A549 treated with AZD9567 at 1 μM for 4 hours (cell line): ENCODE data around the gene KRTAP5-3. TPM values are rescaled to one million over a fixed set of nuclear protein-coding genes. Genes with fewer than 3 reads are reported as not detected.

Source experiments
- total RNA-seq: library from RNA; stranded (reverse); fragments of 200-300 nt; extraction: Qiagen RNA extraction; gene quantifications from 5 replicates; pipeline ENCODE4 v1.2.3, GENCODE V29; 2022; ENCODE audit not compliant: insufficient read depth

The KRTAP5-3 gene, protein sequence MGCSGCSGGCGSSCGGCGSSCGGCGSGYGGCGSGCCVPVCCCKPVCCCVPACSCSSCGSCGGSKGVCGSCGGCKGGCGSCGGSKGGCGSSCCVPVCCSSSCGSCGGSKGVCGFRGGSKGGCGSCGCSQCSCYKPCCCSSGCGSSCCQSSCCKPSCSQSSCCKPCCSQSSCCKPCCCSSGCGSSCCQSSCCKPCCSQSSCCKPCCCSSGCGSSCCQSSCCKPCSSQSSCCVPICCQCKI
- total RNA-seq = not detected in 5 replicates

DNA sequence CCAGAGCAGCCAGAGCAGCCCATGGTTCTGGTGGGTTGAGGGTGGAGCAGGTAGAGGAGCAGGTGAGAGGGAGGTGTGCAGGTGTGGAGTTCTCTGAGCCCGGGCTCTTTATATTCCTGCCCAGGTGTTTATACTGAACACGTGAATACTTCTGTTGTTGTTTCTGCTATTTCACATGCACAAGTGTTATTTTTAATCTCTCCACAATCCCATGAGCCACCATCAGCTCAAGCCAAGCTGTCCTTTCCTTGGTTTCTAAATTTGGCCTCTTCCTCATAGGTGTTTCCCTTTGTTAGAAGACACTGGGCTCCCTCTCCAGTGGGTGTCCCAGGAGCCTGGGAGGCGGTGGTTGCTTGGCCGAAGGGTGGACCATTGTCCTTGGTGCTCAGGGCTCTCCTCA is at the start of gene KRTAP5-3:
KRTAP5-3 (minus strand) TSS at position 101 of the 400 bp plus-strand sequence; CDS start at position 23, 78 bp downstream.

DNA sequence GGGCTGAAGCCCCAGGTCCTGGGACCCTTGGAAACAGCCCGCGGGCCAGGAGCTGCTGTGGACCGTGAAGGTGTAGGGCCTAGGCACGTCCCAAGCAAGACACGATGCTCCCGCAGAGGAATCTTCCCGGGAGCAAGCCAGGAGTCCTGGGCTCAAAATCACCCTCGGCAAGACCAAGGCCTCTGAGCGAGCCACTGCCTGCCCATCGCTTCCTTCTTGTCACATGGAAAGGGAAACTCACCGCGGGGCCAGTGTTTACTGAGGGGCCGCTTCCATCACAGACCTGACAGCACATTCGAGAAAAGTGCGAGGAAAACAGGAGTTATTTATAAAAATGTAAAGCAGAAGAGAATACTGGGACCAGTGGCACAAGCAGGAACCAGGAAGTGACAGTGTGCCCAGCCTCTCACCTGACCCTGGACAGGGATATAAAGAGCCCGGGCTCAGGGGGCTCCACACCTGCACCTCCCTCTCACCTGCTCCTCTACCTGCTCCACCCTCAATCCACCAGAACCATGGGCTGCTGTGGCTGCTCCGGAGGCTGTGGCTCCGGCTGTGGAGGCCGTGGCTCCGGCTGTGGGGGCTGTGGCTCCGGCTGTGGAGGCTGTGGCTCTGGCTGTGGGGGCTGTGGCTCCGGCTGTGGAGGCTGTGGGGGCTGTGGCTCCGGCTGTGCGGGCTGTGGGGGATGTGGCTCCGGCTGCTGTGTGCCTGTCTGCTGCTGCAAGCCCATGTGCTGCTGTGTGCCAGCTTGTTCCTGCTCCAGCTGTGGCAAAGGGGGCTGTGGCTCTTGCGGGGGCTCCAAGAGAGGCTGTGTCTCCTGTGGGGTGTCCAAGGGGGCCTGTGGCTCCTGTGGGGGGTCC is 21.3 kb upstream of the KRTAP5-3 start, which contains the start of gene KRTAP5-5:
KRTAP5-5 (plus strand) TSS at position 450 of the 860 bp plus-strand sequence; CDS start at position 516, 66 bp downstream.

DNA sequence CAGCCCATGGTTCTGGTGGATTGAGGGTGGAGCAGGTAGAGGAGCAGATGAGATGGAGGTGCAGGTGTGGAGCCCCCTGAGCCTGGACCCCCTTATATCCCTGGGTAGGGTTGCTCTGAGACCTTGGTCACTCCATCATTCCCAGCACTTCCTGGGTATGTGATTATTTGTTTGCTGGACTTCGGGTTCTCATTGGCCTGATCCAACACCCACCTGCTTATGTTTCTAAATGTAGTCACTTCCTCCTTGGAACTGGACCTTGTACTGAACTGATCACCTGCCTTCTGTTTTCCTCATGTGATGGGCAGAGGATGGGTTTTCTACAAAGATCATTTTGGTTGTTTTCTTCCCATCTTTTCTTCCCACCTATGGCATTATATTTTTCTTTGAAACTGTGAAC is 13.8 kb upstream of the KRTAP5-3 start, which contains the start of gene KRTAP5-4:
KRTAP5-4 (minus strand) TSS at position 53 of the 400 bp plus-strand sequence; CDS start at position 8, 45 bp downstream.

DNA sequence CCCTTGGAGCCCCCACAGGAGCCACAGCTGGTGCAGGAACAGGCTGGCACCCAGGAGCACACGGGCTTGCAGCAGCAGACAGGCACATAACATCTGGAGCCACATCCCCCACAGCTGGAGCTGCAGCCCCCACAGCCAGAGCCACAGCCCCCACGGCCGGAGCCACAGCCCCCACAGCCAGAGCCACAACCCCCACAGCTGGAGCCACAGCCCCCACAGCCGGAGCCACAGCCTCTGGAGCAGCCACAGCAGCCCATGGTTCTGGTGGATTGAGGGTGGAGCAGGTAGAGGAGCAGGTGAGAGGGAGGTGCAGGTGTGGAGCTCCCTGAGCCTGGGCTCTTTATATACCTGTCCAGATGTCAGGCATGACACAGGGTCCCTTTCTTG is 10.3 kb downstream of the KRTAP5-3 start, which contains the start of gene KRTAP5-2:
KRTAP5-2 (minus strand) TSS at position 301 of the 387 bp plus-strand sequence; CDS start at position 257, 44 bp downstream.

DNA sequence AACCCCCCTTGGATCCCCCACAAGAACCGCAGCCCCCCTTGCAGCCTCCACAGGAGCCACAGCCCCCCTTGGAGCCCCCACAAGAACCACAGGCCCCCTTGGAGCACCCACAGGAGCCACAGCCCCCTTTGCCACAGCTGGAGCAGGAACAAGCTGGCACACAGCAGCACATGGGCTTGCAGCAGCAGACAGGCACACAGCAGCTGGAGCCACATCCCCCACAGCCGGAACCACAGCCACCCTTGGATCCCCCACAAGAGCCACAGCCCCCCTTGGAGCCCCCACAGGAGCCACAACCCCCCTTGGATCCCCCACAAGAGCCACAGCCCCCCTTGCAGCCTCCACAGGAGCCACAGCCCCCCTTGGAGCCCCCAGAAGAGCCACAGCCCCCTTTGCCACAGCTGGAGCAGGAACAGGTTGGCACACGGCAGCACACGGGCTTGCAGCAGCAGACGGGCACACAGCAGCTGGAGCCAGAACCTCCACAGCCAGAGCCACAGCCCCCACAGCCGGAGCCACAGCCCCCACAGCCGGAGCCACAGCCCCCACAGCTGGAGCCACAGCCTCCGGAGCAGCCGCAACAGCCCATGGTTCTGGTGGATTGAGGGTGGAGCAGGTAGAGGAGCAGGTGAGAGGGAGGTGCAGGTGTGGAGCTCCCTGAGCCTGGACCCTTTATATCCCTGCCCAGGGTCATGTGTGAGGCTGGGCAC is 23.4 kb downstream of the KRTAP5-3 start, which contains the start of gene KRTAP5-1:
KRTAP5-1 (minus strand) TSS at position 623 of the 710 bp plus-strand sequence; CDS start at position 589, 34 bp downstream.

DNA sequence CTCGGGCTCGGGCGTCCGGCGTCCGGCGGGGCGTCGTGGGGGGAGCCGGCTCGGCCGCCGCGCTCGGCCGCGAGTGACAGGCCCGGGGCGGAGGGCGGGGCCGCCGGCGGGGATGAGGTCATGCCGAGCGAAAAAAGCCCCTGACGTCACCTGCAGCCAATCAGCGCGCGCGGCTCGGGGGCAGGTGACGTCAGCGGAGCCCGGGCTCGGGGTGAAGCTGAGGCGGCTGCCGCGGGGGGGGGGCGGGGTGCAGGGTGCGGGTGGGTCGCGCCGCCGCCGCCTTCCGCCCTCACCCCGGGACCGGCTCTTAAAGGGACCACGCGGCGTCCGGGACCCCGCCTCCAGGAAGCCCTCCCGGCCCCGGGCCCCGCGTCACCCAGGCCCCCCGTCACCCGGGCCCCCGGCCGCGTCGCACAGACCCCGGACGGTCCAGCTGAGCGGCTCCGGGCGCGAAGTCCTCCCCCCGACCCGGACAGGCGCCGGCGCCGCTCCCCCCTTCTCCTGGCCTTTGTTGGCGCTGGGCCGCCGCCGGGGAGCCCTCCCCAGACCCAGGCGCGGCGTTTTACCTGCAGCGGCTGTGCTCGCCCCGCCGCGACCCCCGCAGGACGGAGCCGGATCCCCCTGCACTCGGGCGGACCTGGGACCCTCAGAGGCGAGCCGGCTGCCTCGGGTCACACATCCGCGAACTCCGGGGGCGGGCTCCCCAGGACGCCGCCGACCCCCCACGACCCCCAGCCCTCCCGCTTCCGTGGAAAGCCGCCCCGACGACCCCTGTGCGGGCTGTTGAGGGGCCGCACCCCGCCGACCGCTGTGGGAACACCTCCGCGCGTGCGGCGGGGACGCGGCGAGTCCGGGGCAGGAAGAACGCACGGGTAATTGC is 35.8 kb downstream of the KRTAP5-3 start, which contains the start of gene DUSP8:
DUSP8 (minus strand) TSS at position 75 of the 880 bp plus-strand sequence. CDS start 6,445 bp downstream, outside the sequence.

Other genes with a start within 250 kb of the KRTAP5-3 start
- gene BRSK2, start 218.5 kb downstream of the KRTAP5-3 start, total RNA-seq = 2.9 to 8.6 TPM (median 6.9 TPM) in 5 replicates
- gene MOB2, start 121.7 kb downstream of the KRTAP5-3 start, total RNA-seq = 37.1 to 51.2 TPM (median 46.1 TPM) in 5 replicates
- gene DUSP8, start 36.2 kb downstream of the KRTAP5-3 start, total RNA-seq = 0.43 to 1.6 TPM (median 0.94 TPM) in 5 replicates
- not detected in 5 replicates for gene KRTAP5-1, start 23.2 kb downstream of the KRTAP5-3 start, total RNA-seq
- gene KRTAP5-2, start 10.2 kb downstream of the KRTAP5-3 start, total RNA-seq = not detected in 5 replicates
- not detected in 5 replicates for gene KRTAP5-4, start 13.7 kb upstream of the KRTAP5-3 start, total RNA-seq
- not detected in 5 replicates for gene KRTAP5-5, start 21.3 kb upstream of the KRTAP5-3 start, total RNA-seq
- gene KRTAP5-6, start 88.7 kb upstream of the KRTAP5-3 start, total RNA-seq = not detected in 5 replicates
- 0.99 to 1.6 TPM (median 1.5 TPM) in 5 replicates for gene IFITM10, start 142.1 kb upstream of the KRTAP5-3 start, total RNA-seq
- 459 to 545 TPM (median 470 TPM) in 5 replicates for gene CTSD, start 155.5 kb upstream of the KRTAP5-3 start, total RNA-seq
- 0.10 to 0.33 TPM (median 0.19 TPM) in 4 of 5 replicates, not detected in the other for gene SYT8, start 226.5 kb upstream of the KRTAP5-3 start, total RNA-seq
- gene TNNI2, start 230.5 kb upstream of the KRTAP5-3 start, total RNA-seq = 0.26 TPM in 1 of 5 replicates, not detected in the others
- 0.76 to 1.9 TPM (median 1.0 TPM) in 4 of 5 replicates, not detected in the other for gene LSP1, start 244.6 kb upstream of the KRTAP5-3 start, total RNA-seq